BLaER1 (cell line): ENCODE measurements around the gene ARSI.

Experiments
- H3K27ac ChIP-seq: shearing (Covaris generic); formaldehyde crosslinking; 2 replicates; pipeline ENCODE4 v1.8.1; 2022
- H3K27me3 ChIP-seq: shearing (Covaris generic); formaldehyde crosslinking; 2 replicates; pipeline ENCODE4 v1.8.1; 2022
- H3K36me3 ChIP-seq: shearing (Covaris generic); formaldehyde crosslinking; 2 replicates; pipeline ENCODE4 v1.8.1; 2022
- H3K4me1 ChIP-seq: shearing (Covaris generic); formaldehyde crosslinking; 2 replicates; pipeline ENCODE4 v1.8.1; 2022
- H3K4me2 ChIP-seq: shearing (Covaris generic); formaldehyde crosslinking; 2 replicates; pipeline ENCODE4 v1.8.1; 2022
- H3K4me3 ChIP-seq: shearing (Covaris generic); formaldehyde crosslinking; 2 replicates; pipeline ENCODE4 v1.8.1; 2022
- H3K9ac ChIP-seq: shearing (Covaris generic); formaldehyde crosslinking; 2 replicates; pipeline ENCODE4 v1.8.1; 2022
- H3K9me3 ChIP-seq: shearing (Covaris generic); formaldehyde crosslinking; 2 replicates; pipeline ENCODE4 v1.8.1; 2022
- H4K20me1 ChIP-seq: shearing (Covaris generic); formaldehyde crosslinking; 2 replicates; pipeline ENCODE4 v1.8.1; 2022
- Cebpa-rat ChIP-seq: shearing (Covaris generic); IDR thresholded peaks from 2 replicates; pipeline ENCODE4 v1.8.1; 2022

The ARSI gene

GRCh38 chr5:150318613-150319483 is 16.1 kb upstream of the ARSI start:
- H3K4me1 ChIP-seq: peaks cover 15% of the 10 kb centered on the region
- H3K4me2 ChIP-seq: peak overlapping the region; percentile 9
- H3K27me3 ChIP-seq: no peaks in the 10 kb centered on the region
- H3K9ac ChIP-seq: no peak overlapping the region
- no peaks in the 10 kb centered on the region for H3K9me3 ChIP-seq
- no peaks in the 10 kb centered on the region for H4K20me1 ChIP-seq
- no peak overlapping the region for H3K4me3 ChIP-seq
- no peak for TF ChIP-seq Cebpa-rat
- H3K36me3 ChIP-seq: no peaks in the 10 kb centered on the region
- H3K27ac ChIP-seq: no peak overlapping the region

GRCh38 chr5:150317048-150318003 is 14.6 kb upstream of the ARSI start:
- Histone ChIP-seq H3K4me2 (no peak overlapping the region), H4K20me1 (no peaks in the 10 kb centered on the region), H3K4me3 (no peak overlapping the region), H3K36me3 (no peaks in the 10 kb centered on the region), H3K9me3 (no peaks in the 10 kb centered on the region), H3K9ac (no peak overlapping the region), H3K27me3 (no peaks in the 10 kb centered on the region), H3K4me1 (peaks cover 21% of the 10 kb centered on the region), H3K27ac (no peak overlapping the region)
- TF ChIP-seq Cebpa-rat: no peak

- Histone ChIP-seq H3K9ac (no peak overlapping the region), H3K9me3 (no peaks in the 10 kb centered on the region), H3K4me1 (peaks cover 21% of the 10 kb centered on the region), H3K4me2 (no peak overlapping the region), H3K27ac (no peak overlapping the region), H3K4me3 (no peak overlapping the region), H3K36me3 (no peaks in the 10 kb centered on the region), H3K27me3 (no peaks in the 10 kb centered on the region), H4K20me1 (no peaks in the 10 kb centered on the region)
- no peak for TF ChIP-seq Cebpa-rat
These were observed 13.6 kb upstream of the ARSI start for GRCh38 chr5:150316320-150316719.

- Histone ChIP-seq H4K20me1 (no peaks in the 10 kb centered on the region), H3K27ac (no peak overlapping the region), H3K36me3 (no peaks in the 10 kb centered on the region), H3K27me3 (no peaks in the 10 kb centered on the region), H3K9me3 (no peaks in the 10 kb centered on the region), H3K4me1 (peaks cover 24% of the 10 kb centered on the region), H3K4me2 (no peak overlapping the region), H3K9ac (no peak overlapping the region), H3K4me3 (no peak overlapping the region)
- TF ChIP-seq Cebpa-rat: no peak
These were observed 12.5 kb upstream of the ARSI start for GRCh38 chr5:150315245-150315644.

GRCh38 chr5:150313921-150314716 is 11.4 kb upstream of the ARSI start:
- Histone ChIP-seq H4K20me1 (no peaks in the 10 kb centered on the region), H3K9me3 (no peaks in the 10 kb centered on the region), H3K27me3 (no peaks in the 10 kb centered on the region), H3K9ac (no peak overlapping the region; the same call in 1 of the 2 replicates), H3K4me2 (peak overlapping the region; percentile 46), H3K4me1 (peaks cover 32% of the 10 kb centered on the region), H3K4me3 (no peak overlapping the region), H3K27ac (no peak overlapping the region), H3K36me3 (no peaks in the 10 kb centered on the region)
- TF ChIP-seq Cebpa-rat: no peak

- H3K9ac ChIP-seq: no peak overlapping the region
- H3K4me2 ChIP-seq: peak overlapping the region; percentile 46
These were observed 10.8 kb upstream of the ARSI start for GRCh38 chr5:150313501-150313900.

GRCh38 chr5:150312518-150312917 is 9.8 kb upstream of the ARSI start:
- no peak for TF ChIP-seq Cebpa-rat
- H3K27ac ChIP-seq: no peak overlapping the region
- peaks cover 26% of the 10 kb centered on the region for H3K4me1 ChIP-seq
- no peak overlapping the region for H3K4me2 ChIP-seq
- H3K9ac ChIP-seq: no peak overlapping the region
- H3K4me3 ChIP-seq: no peak overlapping the region
- no peaks in the 10 kb centered on the region for H3K9me3 ChIP-seq
- H3K27me3 ChIP-seq: no peaks in the 10 kb centered on the region
- no peaks in the 10 kb centered on the region for H3K36me3 ChIP-seq
- no peaks in the 10 kb centered on the region for H4K20me1 ChIP-seq

More at GRCh38 chr5:150313501-150313900, 10.8 kb upstream of the ARSI start:
- H3K4me1 ChIP-seq: peaks cover 27% of the 10 kb centered on the region
- H3K27ac ChIP-seq: no peak overlapping the region
- H4K20me1 ChIP-seq: no peaks in the 10 kb centered on the region
- H3K9me3 ChIP-seq: no peaks in the 10 kb centered on the region
- no peaks in the 10 kb centered on the region for H3K36me3 ChIP-seq
- no peaks in the 10 kb centered on the region for H3K27me3 ChIP-seq
- H3K4me3 ChIP-seq: no peak overlapping the region
- TF ChIP-seq Cebpa-rat: no peak

GRCh38 chr5:150311015-150311692 is 8.4 kb upstream of the ARSI start:
- Histone ChIP-seq H3K4me3 (no peak overlapping the region), H3K4me2 (no peak overlapping the region), H3K9ac (no peak overlapping the region), H3K27me3 (no peaks in the 10 kb centered on the region), H3K9me3 (no peaks in the 10 kb centered on the region), H4K20me1 (no peaks in the 10 kb centered on the region), H3K27ac (no peak overlapping the region), H3K36me3 (no peaks in the 10 kb centered on the region), H3K4me1 (peaks cover 26% of the 10 kb centered on the region)
- TF ChIP-seq Cebpa-rat: no peak

- no peaks in the 10 kb centered on the region for H4K20me1 ChIP-seq
- no peaks in the 10 kb centered on the region for H3K36me3 ChIP-seq
- peak overlapping the region; percentile 62 for H3K4me2 ChIP-seq
- H3K27ac ChIP-seq: no peak overlapping the region
- no peaks in the 10 kb centered on the region for H3K9me3 ChIP-seq
- TF ChIP-seq Cebpa-rat: no peak
- no peak overlapping the region for H3K9ac ChIP-seq
- peaks cover 26% of the 10 kb centered on the region for H3K4me1 ChIP-seq
- H3K4me3 ChIP-seq: no peak overlapping the region
- H3K27me3 ChIP-seq: no peaks in the 10 kb centered on the region
These were observed 7.5 kb upstream of the ARSI start for GRCh38 chr5:150310246-150310645.
